Body of pancreas (tissue), 4 donors: Measurements from ENCODE around the gene CYP3A5. TPM values are rescaled to one million over a fixed set of nuclear protein-coding genes. Genes with fewer than 3 reads are reported as not detected.
"Not testable (repeated sequence)": the region's sequence is repeated elsewhere in the genome, so short reads cannot be mapped to it uniquely, and the experiment has no call there.

Experiments
- ATAC-seq: fragments of 150-250 bp; one replicate; pipeline ENCODE4 v1.9.1; 2016
- DNase-seq, 4 donors: peaks; one replicate each; pipeline ENCODE4 v3.0.0-alpha.2; 2019
- H3K27ac ChIP-seq, 4 donors: fragments of 200-600 bp; sonication (generic); 1 replicate in 3 of 4; 2 replicates in 1 of 4; pipeline versions ENCODE4 v1.5.1 to v1.6.1; 2016 to 2019; ENCODE audit warnings: mild to moderate bottlenecking in 1 of 4, mixed read lengths in 1 of 4, moderate library complexity in 1 of 4
- H3K27me3 ChIP-seq, 2 donors: fragments of 200-600 bp; sonication (generic); one replicate each; pipeline ENCODE4 v1.6.0; 2016; ENCODE audit warnings: mild to moderate bottlenecking in 1 of 2
- H3K36me3 ChIP-seq, 2 donors: fragments of 200-600 bp; sonication (generic); replicated peaks in 1 of 2; 2 replicates each; pipeline ENCODE4 v1.5.1; 2016; ENCODE audit warnings: low read depth in 2 of 2; ENCODE audit not compliant: insufficient read depth in 1 of 2
- H3K4me1 ChIP-seq: fragments of 200-600 bp; sonication (generic); one replicate; pipeline ENCODE4 v1.6.0; 2016
- H3K4me3 ChIP-seq, 2 donors: fragments of 200-600 bp; sonication (generic); 1 replicate in 1 of 2; 2 replicates in 1 of 2; pipeline ENCODE4 v1.5.1; 2016 to 2019
- H3K9me3 ChIP-seq, 3 donors: fragments of 200-600 bp; sonication (generic); 1 replicate in 2 of 3; 2 replicates in 1 of 3; pipeline ENCODE4 v1.5.1; 2016
- POLR2A ChIP-seq, 3 donors: fragments of 450-650 bp; IDR thresholded peaks; one replicate each; pipeline ENCODE4 v1.6.1; 2016; ENCODE audit warnings: antibody characterized with exemption in 3 of 3, mild to moderate bottlenecking in 2 of 3
- whole genome bisulfite sequencing, 2 donors: methylation state at CpG; one replicate each; pipeline ENCODE4 v1.1.5; 2017; 5-methylcytosine and 5-hydroxymethylcytosine counted together
- intact Hi-C: fragments of 100-400 bp; cut with DNase I; formaldehyde crosslinking; loops from one replicate; pipeline ENCODE4 v1.15.1; 2023
- total RNA-seq, 2 donors: library from RNA; depleted of rRNA; stranded (reverse); fragments of >200 nt; gene quantifications; one replicate each; pipeline ENCODE4 v1.1.0, GENCODE V29; 2016
- TF ChIP-seq, protein P1 (sequence below), 7 experiments: fragments of 450-650 bp in 4 of 7; fragments of 200-600 bp in 3 of 7; sonication (generic) in 3 of 7; IDR thresholded peaks; one replicate each; pipeline ENCODE4 v1.5.1; 2016 to 2019; ENCODE audit warnings: antibody characterized with exemption in 7 of 7

The CYP3A5 gene
- total RNA-seq, 2 donors from 2014 or later, result 170 to 358 TPM

DNA sequence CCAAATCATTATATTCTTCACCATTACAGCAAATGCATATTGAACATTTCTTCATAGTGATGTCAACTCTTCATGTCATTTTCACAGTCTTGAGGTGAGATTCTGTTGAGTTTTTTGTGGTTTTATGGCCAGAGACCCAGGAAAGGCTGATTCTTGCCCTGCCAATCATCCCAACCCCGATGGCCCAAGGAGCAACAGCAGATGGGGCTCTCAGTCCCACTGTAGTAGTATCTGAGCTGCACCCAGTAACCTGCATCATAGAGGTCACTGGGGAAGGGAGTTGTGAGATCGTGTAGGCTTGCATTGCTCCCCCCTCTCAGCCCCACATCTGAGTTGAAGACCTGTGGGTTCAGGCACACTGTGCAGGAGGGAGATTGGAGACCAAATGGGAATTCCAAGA is 36.3 kb downstream of the CYP3A5 start:
- DNase-seq (no peak), ATAC-seq (no peak)
- Histone ChIP-seq H3K27me3 (no peaks in the 10 kb centered on the region), H3K4me3 (no peak overlapping the region), H3K4me1 (no peaks in the 10 kb centered on the region), H3K36me3 (no peaks in the 10 kb centered on the region), H3K27ac (no peak overlapping the region), H3K9me3 (no peaks in the 10 kb centered on the region)
- WGBS, 2 donors, result 67 to 92% methylated on average over 2 of the region's 2 CpGs
- intact Hi-C loops, result no loop called here
- TF ChIP-seq, protein P1, sequence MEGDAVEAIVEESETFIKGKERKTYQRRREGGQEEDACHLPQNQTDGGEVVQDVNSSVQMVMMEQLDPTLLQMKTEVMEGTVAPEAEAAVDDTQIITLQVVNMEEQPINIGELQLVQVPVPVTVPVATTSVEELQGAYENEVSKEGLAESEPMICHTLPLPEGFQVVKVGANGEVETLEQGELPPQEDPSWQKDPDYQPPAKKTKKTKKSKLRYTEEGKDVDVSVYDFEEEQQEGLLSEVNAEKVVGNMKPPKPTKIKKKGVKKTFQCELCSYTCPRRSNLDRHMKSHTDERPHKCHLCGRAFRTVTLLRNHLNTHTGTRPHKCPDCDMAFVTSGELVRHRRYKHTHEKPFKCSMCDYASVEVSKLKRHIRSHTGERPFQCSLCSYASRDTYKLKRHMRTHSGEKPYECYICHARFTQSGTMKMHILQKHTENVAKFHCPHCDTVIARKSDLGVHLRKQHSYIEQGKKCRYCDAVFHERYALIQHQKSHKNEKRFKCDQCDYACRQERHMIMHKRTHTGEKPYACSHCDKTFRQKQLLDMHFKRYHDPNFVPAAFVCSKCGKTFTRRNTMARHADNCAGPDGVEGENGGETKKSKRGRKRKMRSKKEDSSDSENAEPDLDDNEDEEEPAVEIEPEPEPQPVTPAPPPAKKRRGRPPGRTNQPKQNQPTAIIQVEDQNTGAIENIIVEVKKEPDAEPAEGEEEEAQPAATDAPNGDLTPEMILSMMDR (IDR thresholded peaks at IDR 0.05), result no peak
- TF ChIP-seq POLR2A (IDR thresholded peaks at IDR 0.05), result no peak

DNA sequence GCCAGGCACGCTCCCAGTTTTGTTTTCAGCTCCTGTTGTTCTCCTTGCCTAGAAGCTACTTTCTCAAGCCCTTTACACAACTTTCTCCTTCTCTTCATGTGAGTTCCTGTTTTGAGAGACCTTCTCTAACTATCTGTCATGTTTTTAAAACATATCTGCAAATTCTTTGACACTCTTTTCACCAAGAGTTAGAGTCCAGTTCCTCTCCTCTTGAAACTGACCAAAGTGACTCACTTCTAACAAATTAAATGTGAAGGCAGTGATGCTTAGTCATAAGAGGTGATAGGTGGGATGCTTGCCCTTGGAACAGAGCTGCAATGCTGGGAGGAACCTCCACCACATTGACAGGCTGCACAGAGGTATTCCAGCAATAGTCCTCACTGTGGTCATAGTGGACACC is 37.8 kb downstream of the CYP3A5 start:
- H3K27me3 ChIP-seq, result no peaks in the 10 kb centered on the region
- TF ChIP-seq, protein P1 (IDR thresholded peaks at IDR 0.05), result no peak
- no peak for TF ChIP-seq POLR2A (IDR thresholded peaks at IDR 0.05)
- no peaks in the 10 kb centered on the region for H3K4me1 ChIP-seq
- H3K4me3 ChIP-seq, result no peak overlapping the region
- H3K27ac ChIP-seq, result no peak overlapping the region
- DNase-seq (no peak), ATAC-seq (no peak)
- H3K36me3 ChIP-seq, result no peaks in the 10 kb centered on the region
- no peaks in the 10 kb centered on the region for H3K9me3 ChIP-seq
- WGBS, 2 donors, result 77 to 86% methylated on average over 1 of the region's 1 CpG
- intact Hi-C loops, result no loop called here

DNA sequence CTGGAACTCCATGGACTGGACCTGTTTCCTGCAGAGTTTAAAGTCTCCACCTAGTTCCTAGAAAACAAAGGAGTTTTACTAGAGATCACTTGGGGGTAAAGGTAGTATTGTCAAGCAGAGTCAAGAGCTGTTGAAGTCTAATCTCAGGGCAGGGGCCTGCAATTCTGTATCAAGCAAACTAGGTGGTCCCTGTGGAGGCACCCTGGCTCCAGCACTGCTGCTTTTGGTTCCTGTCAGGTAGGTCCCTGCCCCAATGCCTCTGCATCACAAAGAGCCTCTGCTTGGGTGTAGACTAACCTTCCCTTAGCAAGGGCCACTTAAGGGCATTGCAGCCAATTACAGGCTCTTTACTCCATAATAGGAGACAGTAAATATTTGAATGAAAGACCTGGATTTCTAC is 40.5 kb downstream of the CYP3A5 start:
- no peak overlapping the region for H3K27ac ChIP-seq
- no peaks in the 10 kb centered on the region for H3K4me1 ChIP-seq
- DNase-seq (no peak), ATAC-seq (no peak)
- intact Hi-C loops, result no loop called here
- no peaks in the 10 kb centered on the region for H3K9me3 ChIP-seq
- H3K27me3 ChIP-seq, result no peaks in the 10 kb centered on the region
- H3K4me3 ChIP-seq, result no peak overlapping the region
- TF ChIP-seq, protein P1 (IDR thresholded peaks at IDR 0.05), result no peak
- no peak for TF ChIP-seq POLR2A (IDR thresholded peaks at IDR 0.05)
- H3K36me3 ChIP-seq, result no peaks in the 10 kb centered on the region

DNA sequence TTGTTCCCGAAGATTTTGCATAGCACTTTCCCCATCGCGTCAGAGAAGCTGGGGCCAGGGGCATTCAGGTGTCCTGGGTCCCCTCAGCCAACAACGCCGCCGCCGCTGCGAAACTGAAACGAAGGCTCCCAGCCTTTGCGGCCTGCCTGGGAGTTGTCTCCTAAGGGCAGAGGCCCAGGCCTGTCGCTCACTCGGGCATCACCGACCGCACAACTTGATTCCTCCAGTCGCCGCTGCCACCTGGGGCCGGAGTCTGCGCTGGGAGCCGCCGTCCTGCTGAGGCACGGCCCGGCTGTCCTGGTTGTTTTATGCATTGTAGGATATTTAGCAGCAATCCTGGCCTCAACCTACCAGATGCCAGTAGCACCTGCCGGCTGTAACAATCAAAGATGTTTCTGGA is 41.1 kb downstream of the CYP3A5 start:
- ATAC-seq (no peak), DNase-seq (no peak)
- H3K4me1 ChIP-seq, result no peaks in the 10 kb centered on the region
- 92 to 93% methylated on average over 13 to 23 of the region's 23 CpGs for WGBS, 2 donors
- H3K4me3 ChIP-seq, result no peak overlapping the region
- H3K9me3 ChIP-seq, result no peaks in the 10 kb centered on the region
- H3K27me3 ChIP-seq, result no peaks in the 10 kb centered on the region
- intact Hi-C loops, result no loop called here
- no peak overlapping the region for H3K27ac ChIP-seq
- no peaks in the 10 kb centered on the region for H3K36me3 ChIP-seq
- TF ChIP-seq POLR2A (IDR thresholded peaks at IDR 0.05), result no peak
- TF ChIP-seq, protein P1 (IDR thresholded peaks at IDR 0.05), result no peak

DNA sequence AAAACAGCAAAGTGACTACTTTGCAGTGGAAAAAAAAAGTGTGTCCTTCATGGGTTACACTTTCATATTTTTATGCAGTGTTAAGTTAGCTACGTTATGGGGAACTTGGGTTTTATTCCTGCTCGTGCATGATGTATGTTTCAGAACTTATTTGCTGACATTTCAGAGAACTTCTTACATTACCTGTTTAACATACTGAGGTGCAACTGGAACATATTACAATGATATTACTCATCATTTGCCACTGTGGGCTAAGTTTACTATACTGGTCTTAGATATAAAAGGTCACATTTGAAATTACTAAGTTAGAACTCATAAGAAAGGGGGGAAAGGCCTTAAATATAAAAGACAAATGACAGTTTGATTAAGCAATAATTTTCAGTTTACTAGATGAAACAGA is 42.4 kb downstream of the CYP3A5 start:
- H3K9me3 ChIP-seq, intact Hi-C loops, DNase-seq, H3K36me3 ChIP-seq, ATAC-seq, H3K27ac ChIP-seq, H3K27me3 ChIP-seq, H3K4me3 ChIP-seq, H3K4me1 ChIP-seq: not testable (repeated sequence)
- 78 to 81% methylated on average over 2 of the region's 2 CpGs for whole genome bisulfite sequencing, 2 donors
